Measurements from ENCODE around the gene DTNBP1.

Gene DTNBP1

DNA sequence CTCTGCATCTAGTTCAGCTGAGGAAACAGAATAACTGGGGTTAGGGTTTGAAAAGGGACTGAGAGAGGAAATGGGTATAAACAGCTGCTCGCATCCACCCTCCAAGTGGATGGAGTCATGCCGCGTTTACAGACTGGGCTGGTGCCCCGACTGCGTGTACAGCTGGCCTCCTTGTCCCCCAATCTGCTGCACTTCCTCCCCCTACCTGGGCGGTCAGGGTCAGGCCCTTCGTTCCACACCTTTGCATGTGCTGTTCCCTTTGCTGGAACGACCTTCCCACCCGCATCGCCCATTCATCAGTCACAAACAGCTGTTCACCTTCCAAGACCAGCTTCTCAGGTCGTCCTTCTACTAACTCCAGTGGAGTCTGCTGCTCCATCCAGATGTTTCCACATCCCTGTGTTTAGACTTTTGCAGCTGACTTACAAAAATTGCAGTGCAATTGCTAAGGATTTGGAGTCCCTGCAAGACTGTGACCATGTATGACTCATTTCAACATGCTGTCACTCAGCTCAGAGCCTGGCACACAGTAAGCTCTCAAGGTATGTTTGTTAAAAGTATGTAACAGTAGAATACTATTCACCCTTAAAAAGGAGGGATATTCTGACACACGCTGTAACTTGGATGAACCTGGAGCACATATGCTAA lies 129.3 kb downstream of the DTNBP1 start:
- no peak for DNase-seq (ENCODE audit: low read depth in 3 of 3)

DNA sequence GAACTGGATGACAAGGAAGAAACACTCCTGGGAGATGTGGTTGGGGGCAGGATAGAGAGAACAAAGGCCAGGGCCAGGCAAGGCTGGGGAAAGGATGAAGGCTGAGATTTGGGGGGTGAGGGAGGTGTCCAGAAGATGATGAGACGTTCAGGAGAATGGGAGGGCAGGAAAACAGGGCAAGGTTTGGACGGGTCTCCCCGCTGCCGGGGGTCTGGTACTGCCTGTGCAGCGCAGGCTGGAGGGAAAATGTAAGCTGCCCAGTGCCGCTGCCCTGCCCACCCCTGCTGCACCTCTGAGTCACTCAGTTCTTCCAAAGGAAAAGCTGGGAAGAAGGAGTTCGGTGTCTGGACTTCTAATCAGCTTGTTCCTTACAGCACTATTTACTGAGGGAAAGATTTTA lies 130.9 kb downstream of the DTNBP1 start:
- no peak for DNase-seq (ENCODE audit: low read depth in 3 of 3)

DNA sequence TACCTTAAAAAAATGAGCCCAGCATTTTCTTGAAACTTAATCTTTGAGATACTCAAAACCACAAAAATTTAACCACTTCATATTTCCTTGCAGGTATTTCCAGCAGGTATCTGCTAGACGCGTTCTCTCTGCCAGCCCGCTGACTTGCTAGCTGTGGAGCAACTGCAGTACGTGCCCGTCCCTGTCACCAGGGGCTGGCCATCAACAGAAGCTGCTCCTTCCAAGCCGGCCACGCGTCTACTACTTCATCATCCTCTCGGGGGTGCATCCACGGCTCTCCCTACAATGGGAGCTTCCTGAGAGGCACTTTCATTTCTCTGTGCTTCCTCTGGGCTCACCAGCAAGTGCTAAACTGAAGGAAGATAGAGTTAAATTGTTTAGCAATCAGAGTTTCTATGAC lies 132.4 kb downstream of the DTNBP1 start:
- no peak for DNase-seq (ENCODE audit: low read depth in 3 of 3)

DNA sequence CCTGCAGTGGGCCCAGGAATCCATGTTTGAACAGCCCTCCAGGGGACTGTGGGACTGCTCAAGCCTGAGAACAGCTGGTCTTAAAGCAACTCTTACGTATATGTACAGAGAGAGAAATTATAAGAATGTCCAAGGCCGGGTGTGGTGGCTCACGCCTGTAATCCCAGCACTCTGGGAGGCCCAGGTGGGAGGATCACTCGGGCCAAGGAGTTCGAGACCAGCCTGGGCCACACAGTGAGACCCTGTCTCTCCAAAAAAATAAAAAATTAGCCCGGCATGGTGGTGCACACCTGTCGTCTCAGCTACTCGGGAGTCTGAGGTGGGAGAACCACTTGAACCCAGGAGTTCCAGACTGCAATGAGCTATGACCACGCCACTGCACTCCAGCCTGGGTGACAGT lies 134.0 kb downstream of the DTNBP1 start:
- DNase-seq (ENCODE audit: low read depth in 3 of 3), result no peak

DNA sequence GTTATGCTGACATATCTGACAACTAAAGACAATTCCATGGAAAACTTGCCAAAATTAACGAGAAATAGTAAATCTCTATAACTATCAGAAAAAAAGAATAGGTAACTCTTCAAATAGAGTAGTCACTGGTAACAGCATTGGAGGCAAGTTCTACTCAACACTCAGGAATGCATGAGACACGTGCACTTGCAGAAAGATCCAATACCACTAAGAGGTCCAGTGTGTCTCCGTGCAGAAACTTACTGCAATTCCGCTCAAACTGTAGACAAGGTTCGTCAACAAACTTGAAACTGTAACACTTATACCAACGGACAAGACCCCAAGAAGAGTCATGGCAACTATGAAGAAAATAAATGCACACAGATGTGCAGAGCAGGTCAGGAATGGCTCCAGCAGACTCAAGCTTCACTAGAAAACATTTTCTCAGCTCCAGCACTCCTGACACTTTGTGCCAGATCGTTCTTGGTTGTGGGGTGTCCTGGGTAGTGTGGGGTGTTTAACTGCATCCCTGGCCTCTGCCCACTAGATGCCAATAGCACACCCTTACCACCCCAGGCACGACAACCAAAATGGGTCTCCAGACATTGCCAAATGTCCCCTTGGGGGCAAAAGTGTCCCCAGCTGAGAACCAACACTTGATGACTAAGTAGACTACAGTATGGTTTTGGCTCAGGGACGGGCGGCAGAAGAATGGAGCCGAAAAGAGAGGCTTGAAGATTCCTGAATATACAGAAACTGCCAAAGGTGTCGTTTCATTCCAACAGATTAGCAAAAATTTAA lies 134.8 kb downstream of the DTNBP1 start:
- no peak for DNase-seq (ENCODE audit: low read depth in 3 of 3)

GRCh38 chr6:15526212-15526701 lies 136.6 kb downstream of the DTNBP1 start:
- DNase-seq (ENCODE audit: low read depth in 3 of 3), result no peak

GRCh38 chr6:15524861-15525401 lies 137.9 kb downstream of the DTNBP1 start:
- DNase-seq (ENCODE audit: low read depth in 3 of 3), result no peak

DNA sequence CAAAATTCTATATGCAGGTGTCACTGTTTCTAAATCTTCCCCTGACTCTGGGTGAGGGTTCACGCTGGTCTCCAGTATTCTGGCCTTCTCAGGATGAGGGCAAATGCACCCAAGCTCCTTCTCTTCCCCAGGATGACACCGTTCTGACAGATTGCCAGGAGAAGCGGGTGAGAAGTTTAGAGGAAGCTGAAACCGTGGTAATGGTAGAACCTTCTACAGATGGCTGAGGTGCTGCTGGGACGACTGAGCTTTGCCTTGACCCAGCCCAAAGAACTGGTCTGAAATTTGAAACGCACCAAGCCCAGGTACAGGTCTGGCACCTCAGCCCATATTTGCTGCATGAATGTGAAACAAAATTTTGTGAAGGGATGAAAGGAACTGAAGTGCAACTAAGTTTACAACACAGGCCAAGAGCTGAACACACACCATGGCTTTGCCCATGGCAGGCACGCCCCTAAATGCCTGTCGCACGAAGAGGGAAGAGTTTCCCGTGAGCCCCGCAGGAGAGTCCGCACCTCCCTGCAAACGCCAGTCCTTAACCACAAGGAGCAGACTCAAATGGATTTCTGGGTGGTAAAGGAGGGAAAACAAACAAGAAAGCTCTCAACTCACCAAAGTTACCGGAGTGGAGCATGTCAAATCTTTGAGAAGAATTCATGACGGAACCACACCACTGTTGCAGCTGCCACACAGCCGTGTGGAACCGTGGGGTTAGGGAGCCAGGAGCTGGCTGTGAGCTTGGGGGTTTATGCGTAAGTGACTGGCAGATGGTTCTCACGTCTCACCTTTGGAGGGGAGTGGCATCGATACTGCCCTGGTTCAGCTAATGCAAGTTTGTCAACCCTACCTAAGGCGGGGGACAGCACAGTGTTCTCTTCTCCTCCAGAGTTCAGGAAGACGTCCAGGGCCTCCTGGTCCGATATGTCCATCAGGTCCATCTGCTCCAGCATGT lies 138.9 kb downstream of the DTNBP1 start:
- DNase-seq (ENCODE audit: low read depth in 3 of 3), result no peak

DNA sequence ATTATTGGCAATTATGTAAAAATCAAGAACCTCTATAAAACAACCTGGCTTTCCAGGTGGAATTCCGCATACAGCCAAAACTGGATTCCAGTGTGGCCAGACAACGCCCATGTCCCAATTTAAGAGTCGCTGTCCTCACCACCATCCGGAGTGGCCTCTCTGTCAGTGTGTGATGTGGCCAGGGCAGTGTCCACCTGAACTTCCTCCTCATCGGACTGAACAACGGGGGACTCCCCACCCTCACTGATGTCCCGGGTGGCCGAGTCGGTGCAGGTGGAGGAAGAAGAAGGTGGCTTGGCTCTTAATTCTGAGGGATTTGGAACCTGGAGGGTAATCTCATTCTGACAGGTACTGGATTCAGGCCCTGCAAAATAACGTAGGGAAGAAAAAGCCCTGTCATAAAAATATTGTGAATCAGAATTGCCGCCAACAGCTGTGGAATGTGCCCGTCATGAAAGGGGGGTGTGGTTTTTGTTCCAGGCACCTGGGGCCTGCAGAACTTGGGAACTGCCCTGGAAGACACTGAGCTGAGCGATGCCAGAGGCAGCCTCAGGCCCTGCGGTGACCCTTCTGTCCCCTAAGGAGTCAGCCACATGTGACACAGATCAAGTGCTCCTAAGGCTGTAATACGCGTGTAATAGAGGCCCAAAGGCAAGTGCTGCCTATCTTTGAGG lies 139.8 kb downstream of the DTNBP1 start:
- DNase-seq (ENCODE audit: low read depth in 3 of 3), result no peak

DNA sequence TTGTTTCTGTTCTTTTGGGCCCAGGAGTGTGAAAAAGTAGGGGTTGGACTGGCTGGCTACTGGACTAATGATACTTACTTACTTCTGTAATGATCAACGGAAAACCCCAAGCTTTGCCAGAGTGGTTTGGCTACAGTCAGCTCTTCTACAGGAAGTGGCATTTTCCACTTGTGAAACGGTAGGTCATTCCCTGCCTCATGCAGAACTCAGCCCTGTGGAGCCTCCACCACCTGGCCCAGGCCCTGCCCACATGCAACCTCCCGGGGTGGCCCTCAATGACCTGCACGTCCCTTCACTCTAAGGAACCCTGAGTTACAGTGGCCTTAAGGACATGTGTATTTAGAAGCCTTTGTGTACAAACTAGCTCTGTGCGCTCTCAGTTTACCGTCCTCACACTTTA lies 140.4 kb downstream of the DTNBP1 start:
- no peak for DNase-seq (ENCODE audit: low read depth in 3 of 3)

DNA sequence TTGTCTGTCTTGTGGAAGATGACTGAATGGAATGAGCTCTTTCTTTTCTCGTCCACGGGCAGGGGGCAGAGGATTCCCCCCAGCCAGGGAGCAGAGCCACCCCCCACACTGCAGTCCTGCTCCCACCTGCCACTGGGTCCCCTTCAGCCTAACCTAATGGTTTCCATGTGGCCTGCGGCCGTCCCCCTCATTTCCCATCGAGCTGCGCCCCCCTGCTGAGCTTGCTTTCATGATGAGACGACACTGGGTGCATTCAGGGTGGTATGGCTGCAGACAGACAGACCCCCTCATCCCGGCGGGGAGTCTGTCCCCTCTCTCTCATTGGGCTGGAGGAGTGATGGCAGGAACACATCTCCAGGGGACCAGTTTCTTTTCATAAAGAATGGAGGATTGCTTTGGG lies 140.8 kb downstream of the DTNBP1 start:
- DNase-seq (ENCODE audit: low read depth in 3 of 3), result no peak

DNA sequence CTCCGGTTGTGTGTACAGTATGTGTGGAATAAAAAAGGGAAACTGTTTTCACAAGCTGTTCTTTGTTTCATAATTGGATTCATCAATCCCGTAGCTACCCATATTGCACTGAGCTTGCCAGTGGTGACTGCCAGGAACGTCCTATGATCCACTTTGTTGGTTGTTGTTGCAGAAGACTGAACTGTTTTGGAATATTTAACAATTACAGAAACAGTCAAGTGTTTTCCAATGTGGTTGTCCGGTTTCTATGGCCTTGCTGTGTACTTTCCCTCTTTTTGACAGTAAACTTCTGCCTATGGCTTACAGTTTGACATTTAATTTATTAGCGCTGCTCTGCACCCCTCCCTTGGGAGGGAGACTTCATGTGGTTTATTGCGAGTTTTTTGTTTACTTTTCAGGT lies 141.2 kb downstream of the DTNBP1 start:
- DNase-seq (ENCODE audit: low read depth in 3 of 3), result no peak

DNA sequence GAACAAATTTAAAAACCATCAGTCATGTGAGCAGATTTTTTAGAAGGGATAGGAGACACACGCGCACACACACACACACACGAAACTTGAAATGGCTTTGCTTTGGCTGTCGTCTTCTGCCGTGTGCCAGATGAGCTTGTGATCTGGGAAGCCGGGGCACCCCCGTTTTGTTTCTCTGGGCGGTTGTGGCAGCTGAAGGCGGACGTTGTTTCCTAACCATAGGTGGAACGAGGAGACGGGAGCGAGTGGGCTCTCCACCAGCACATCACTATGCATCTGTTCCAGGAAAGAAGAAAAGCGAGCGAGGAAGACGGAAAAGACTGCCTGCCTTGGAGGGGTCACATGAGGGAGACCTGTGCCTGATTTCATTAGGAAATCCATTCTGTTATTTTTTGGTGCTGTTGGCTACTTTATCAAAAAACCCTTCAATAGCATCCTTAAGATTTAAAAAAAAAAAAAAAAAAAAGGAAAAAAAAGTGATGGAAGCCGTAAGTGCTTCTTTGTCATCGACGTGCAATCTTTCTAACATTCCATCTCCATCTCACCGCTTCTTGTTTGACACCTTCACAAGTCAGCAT lies 142.1 kb downstream of the DTNBP1 start:
- no peak for DNase-seq (ENCODE audit: low read depth in 3 of 3)

DNA sequence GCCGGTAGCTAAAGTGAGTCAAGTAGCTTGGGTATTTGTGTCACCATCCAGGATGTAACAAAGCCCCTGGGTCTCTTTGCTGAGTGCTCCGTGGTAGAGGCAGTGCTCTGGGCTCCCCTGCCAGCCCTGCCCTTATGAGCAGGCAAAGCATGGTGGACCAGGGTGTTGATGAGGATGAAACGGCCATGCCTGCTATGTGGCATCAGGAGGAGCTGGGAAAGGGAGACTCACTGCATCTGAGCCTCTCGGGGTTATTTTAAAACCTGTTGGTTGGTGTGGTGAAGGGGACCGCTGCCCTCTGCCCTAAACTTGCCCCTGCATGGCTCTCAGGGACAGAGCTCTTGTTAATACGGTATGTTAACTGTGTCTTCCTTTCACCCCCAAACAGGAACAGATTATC lies 143.1 kb downstream of the DTNBP1 start:
- no peak for DNase-seq (ENCODE audit: low read depth in 3 of 3)

GRCh38 chr6:15518878-15519277 lies 143.9 kb downstream of the DTNBP1 start:
- DNase-seq (ENCODE audit: low read depth in 3 of 3), result no peak

DNA sequence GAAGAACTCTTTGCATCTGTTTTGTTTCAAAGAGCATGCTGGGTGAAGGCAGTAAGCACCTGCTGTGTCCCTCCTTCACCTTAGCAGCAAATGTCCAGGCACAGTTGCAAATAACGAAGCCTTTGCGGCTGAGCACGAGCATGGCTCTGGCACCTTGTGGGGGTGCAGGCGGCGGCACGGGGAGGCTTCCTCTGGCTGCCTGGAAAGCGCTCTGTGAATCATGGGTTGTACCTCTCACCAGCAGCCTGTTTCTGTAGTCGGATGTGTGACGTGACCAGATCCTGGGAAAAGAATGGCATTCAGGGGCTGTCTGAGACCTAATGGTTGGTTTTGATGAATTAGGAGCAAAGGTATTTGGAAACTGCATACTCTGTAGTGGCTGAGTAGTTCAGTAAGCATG lies 144.8 kb downstream of the DTNBP1 start:
- DNase-seq (ENCODE audit: low read depth in 3 of 3), result no peak

DNA sequence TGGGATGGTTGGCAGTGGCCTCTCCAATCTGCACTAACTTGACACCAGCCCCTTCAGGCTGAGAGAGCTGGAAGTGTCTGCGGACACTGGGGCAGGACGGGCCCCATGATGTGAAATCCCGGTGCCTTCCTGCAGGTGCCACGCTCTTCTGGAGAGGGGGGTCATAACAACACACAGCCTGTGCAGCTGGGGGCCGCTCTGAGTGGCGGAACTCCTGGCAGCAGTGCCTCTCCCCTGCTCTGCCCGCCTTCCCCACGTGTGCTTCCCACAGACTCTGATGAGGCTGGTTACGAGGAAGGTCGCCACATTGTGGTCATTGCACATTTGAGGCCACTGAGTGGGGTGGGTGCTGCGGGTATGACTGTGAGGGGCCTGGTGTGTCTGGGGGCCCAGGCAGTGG lies 145.2 kb downstream of the DTNBP1 start:
- no peak for DNase-seq (ENCODE audit: low read depth in 3 of 3)

- no peak for DNase-seq (ENCODE audit: low read depth in 3 of 3)
Measured at GRCh38 chr6:15516923-15517560, 145.8 kb downstream of the DTNBP1 start.

- no peak for DNase-seq (ENCODE audit: low read depth in 3 of 3)
Measured at GRCh38 chr6:15516378-15516777, 146.4 kb downstream of the DTNBP1 start.

DNA sequence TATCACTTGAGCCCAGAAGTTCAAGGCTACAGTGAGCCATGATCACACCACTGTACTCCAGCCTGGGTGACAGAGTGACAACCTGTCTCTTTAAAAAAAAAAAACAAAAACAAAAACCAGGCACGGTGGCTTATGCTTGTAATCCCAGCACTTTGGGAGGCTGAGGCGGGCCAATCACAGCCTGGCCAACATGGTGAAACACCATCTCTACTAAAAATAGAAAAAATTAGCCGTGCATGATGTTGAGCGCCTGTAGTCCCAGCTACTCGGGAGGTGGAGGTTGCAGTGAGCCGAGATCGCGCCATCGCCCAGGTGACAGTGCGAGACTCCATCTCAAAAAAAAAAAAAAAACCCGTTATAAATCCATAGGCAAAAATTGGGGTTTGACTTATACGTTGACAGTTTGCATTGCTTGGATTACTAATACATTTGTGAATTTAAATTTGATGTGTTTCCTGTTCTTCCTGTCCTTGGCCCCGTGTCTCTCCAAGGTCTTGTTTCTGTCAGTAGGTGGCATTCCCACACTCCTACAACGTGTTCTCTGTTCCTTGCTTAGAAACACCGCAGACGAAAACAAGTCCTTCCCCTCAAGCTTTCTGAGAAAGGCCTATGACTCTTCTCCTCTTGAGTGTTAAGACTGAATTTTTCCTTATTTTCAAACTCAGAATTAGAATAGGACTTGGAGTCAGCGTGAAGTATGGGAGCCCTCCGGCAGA lies 147.0 kb downstream of the DTNBP1 start:
- DNase-seq (ENCODE audit: low read depth in 3 of 3), result no peak

All from stimulated activated CD4-positive, alpha-beta T cell treated with anti-CD3 and anti-CD28 coated beads, TNF-alpha, amount 100 ng/mL, for 48 hours (primary cell).